K562 (cell line): ENCODE measurements around the gene ATXN10.

Experiments
- BRCA1 ChIP-seq, 2 experiments: fragments of 450-650 bp in 1 of 2; sonication (generic) in 1 of 2; formaldehyde crosslinking in 1 of 2; IDR thresholded peaks; 2 replicates each; pipeline versions ENCODE4 v1.5.0 to v1.6.1; 2017 to 2020; ENCODE audit warnings: mild to moderate bottlenecking in 1 of 2, missing genetic modification reagents in 1 of 2
- MAZ ChIP-seq, 2 experiments: fragments of 450-650 bp in 1 of 2; sonication (generic) in 1 of 2; formaldehyde crosslinking; IDR thresholded peaks in 1 of 2; conservative IDR thresholded peaks in 1 of 2; 2 replicates each; pipeline versions ENCODE4 v1.4.0 to v1.5.0; 2020; ENCODE audit warnings: mild to moderate bottlenecking in 1 of 2, missing genetic modification reagents in 1 of 2

- no peak for TF ChIP-seq BRCA1 (IDR thresholded peaks at IDR 0.05)
- no peak for TF ChIP-seq BRCA1 (CRISPR knock-in tag; IDR thresholded peaks at IDR 0.05)
- no peak for TF ChIP-seq MAZ (CRISPR knock-in tag; conservative IDR thresholded peaks at IDR 0.05 in 1 of 2, IDR thresholded peaks at IDR 0.05 in 1 of 2)
Measured at GRCh38 chr22:45877036-45877380, 205.4 kb downstream of the ATXN10 start.
